D721Med (cell line): ENCODE results near the gene ZNF681.

Experiments used
- DNase-seq: peaks from one replicate; pipeline ENCODE4 v3.0.0; 2011; ENCODE audit warnings: low spot score; ENCODE audit not compliant: insufficient read length
- FAIRE-seq: peaks from 2 replicates; lab custom pipeline; 2011; peaks lifted over from hg19 to GRCh38; lab: Jason Lieb, UNC
- TF ChIP-seq, protein P1 (sequence below): IDR thresholded peaks from 2 replicates; pipeline ENCODE4 v1.5.1; 2012; ENCODE audit warnings: mild to moderate bottlenecking, control low read depth; ENCODE audit not compliant: insufficient read depth; ENCODE audit errors: missing control alignments

Gene ZNF681

DNA sequence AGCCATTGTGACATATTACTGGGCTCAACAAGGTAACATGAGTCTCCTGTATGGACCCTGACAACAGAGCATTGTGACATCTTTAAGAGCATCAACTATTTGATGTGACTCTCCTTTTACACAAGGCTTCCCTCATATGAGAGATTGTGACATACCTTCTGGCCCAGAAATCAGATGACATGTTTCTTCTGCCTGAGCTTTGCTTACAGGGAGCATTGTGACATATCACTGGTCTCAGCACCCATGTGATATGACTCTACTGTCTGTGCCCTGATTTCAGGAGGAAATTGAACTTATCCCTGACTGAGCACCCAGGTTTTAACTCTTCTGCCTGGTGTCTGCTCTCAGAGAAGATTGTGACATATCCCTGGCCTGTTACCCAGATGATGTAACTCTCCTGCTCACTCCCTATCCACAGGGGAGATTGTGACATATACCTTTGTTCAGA is 15.9 kb upstream of the ZNF681 start:
- FAIRE-seq (no peak), DNase-seq (no peak)
- TF ChIP-seq, protein P1, sequence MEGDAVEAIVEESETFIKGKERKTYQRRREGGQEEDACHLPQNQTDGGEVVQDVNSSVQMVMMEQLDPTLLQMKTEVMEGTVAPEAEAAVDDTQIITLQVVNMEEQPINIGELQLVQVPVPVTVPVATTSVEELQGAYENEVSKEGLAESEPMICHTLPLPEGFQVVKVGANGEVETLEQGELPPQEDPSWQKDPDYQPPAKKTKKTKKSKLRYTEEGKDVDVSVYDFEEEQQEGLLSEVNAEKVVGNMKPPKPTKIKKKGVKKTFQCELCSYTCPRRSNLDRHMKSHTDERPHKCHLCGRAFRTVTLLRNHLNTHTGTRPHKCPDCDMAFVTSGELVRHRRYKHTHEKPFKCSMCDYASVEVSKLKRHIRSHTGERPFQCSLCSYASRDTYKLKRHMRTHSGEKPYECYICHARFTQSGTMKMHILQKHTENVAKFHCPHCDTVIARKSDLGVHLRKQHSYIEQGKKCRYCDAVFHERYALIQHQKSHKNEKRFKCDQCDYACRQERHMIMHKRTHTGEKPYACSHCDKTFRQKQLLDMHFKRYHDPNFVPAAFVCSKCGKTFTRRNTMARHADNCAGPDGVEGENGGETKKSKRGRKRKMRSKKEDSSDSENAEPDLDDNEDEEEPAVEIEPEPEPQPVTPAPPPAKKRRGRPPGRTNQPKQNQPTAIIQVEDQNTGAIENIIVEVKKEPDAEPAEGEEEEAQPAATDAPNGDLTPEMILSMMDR = no peak

DNA sequence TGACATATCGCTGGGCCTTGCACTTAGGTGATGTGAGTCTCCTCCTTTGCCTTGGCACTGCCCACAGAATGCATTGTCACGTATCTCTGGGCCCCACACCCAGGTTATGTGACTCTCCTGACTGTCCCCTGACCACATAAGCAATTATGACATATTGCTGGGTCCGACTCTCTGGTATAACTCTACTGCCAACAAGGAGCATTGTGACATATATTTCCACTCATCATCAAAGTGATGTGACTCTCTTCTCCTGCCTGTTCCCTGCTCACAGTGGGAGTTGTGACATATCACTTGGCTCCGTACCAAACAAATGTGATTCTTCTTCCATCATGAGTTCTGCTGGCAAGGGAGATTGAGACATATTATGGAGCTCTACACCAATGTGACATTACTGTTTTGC is 15.4 kb upstream of the ZNF681 start:
- FAIRE-seq = no peak
- DNase-seq = no peak
- TF ChIP-seq, protein P1 = no peak

DNA sequence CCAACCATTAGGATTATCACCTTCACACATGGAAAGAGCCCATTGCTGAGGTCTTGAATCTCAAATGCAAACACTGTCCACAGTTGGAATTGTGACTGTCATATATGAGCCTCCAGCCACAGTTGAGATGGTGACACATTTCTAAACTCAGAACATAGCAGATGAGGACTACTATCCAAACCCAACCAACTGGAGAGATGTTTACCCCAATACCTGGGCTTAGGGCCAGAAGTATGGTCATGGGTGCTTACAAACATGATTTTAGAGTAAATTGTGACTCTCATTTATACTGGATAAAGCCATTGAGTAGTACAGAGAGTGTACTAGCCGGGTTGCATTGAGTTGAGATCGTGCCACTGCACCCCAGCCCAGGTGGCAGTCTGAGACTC is 14.0 kb upstream of the ZNF681 start:
- TF ChIP-seq, protein P1 = no peak
- DNase-seq (no peak), FAIRE-seq (no peak)

DNA sequence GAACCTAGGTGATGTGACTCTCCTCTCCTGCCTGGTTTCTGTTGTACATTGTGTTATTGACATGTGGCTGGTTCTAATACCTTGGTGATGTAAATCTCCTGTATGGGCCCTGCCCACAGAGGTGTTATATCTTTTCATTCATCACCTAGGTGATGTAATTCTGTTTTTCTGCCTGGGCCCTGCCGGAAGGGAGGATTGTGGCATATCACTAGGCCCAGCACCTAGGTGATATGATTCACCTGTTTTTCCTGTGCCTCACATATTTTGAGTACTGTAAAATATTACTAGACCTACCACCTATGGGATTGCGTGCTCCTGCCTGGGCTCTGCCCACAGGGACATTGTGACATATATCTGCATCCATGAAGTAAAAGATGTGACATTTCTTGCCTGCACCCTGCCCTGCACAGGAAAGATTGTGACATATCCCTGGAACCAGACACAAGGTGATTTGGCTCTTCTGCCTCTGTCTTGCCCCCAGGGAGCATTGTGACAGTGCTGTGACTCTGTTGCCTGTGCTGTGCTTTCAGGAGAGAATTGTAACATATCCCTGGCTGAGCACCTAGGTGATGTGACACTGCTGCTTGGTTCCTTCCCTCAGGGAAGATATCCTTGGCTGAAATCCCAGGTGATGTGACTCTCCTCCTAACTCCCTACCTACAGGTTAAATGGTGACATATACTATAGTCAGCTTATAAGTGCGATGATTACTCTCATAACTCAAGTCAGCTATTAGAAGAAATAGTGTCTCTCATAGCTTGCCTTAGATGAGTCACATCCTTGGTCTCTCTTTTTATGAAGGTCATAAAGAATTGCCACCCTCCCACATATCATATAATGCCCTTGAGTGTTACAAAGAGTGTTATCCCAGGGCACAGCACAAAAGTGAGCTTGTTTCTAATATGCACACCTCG is 13.3 kb upstream of the ZNF681 start:
- TF ChIP-seq, protein P1 = no peak
- DNase-seq (no peak), FAIRE-seq (no peak)

DNA sequence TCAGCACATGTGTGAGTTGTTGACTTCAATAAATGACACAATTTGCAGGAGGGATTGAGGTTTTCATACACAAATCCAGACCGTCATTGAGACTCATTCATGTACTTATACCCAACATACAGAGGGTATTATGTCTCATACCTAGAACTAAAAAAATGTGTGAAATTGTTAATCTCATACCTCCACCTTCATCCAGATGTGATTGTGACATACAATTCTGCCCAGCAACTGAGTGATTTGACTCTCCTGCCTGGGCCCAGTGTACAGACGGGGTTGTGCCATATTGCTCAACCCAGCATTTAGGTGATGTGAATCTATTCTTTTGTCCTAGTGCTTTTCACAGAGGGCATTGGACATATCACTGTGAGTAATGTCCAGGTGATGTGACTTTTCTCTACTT is 12.6 kb upstream of the ZNF681 start:
- DNase-seq (no peak), FAIRE-seq (no peak)
- TF ChIP-seq, protein P1 = no peak

DNA sequence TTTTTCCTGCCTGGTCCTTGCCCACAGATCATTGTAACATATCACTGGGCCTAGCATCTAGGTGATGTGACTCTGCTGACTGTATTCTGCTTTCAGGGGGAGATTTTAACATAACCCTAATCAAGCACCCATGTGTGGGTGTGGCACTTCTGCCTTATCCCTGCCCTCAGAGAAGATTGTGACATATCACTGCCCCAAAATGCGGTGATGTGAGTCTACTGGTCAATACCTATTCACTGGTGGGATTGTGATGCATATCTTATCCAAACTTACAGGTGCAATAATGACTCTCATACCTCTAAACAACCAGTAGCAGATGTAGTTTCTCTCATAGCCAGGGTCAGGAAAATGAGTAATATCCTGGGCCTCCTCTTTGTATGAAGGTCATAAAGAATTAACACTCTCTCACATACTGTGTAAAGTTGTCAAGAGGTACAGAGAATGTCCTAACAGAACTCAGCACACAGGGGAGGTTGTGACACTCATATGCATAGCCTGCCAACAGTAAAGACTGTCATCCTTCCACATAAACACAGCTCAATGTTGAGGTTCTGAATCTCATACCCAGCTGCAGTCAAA is 12.1 kb upstream of the ZNF681 start:
- TF ChIP-seq, protein P1 = no peak
- FAIRE-seq (no peak), DNase-seq (no peak)
